CD4-positive, alpha-beta T cell treated with Interleukin-2 at 100 ng/mL for 4 hours (primary cell): ENCODE measurements around the gene EFCC1.
A peak's percentile ranks its signal among the peaks of the same experiment; 100 is the strongest.
"Not testable (repeated sequence)": the region's sequence is repeated elsewhere in the genome, so short reads cannot be mapped to it uniquely, and the experiment has no call there.

Source experiments
- DNase-seq: peaks from one replicate; pipeline ENCODE4 v3.0.0-alpha.2; 2020; ENCODE audit warnings: low spot score

EFCC1 gene

GRCh38 chr3:129081503-129081902, 80.4 kb downstream of the EFCC1 start:
- DNase-seq = no peak

- no peak for DNase-seq
Observed at GRCh38 chr3:129082026-129082425, 80.9 kb downstream of the EFCC1 start.

GRCh38 chr3:129084501-129084900, 83.4 kb downstream of the EFCC1 start:
- DNase-seq = no peak

- no peak for DNase-seq
Observed at GRCh38 chr3:129085165-129085715, 84.1 kb downstream of the EFCC1 start.

GRCh38 chr3:129085818-129086217, 84.7 kb downstream of the EFCC1 start:
- DNase-seq = no peak

GRCh38 chr3:129087138-129087702, 86.1 kb downstream of the EFCC1 start:
- no peak for DNase-seq

GRCh38 chr3:129087904-129088303, 86.8 kb downstream of the EFCC1 start:
- peak; percentile 12 for DNase-seq

GRCh38 chr3:129088312-129088711, 87.2 kb downstream of the EFCC1 start:
- not testable (repeated sequence) for DNase-seq
